Rectal smooth muscle tissue (tissue), 1 donor: ENCODE results near the gene MAN1C1.
A peak's percentile ranks its signal among the peaks of the same experiment; 100 is the strongest.

Source experiments
- H3K27ac ChIP-seq: one replicate; pipeline ENCODE4 v1.7.0; 2013; ENCODE audit warnings: low read depth, low read length, inconsistent platforms
- H3K27me3 ChIP-seq: one replicate; pipeline ENCODE4 v1.7.0; 2013; ENCODE audit warnings: low read length; ENCODE audit not compliant: control insufficient read depth, insufficient read depth
- H3K36me3 ChIP-seq: one replicate; pipeline ENCODE4 v1.7.0; 2013; ENCODE audit warnings: low read length; ENCODE audit not compliant: control insufficient read depth, insufficient read depth
- H3K4me1 ChIP-seq: one replicate; pipeline ENCODE4 v1.7.0; 2013; ENCODE audit warnings: low read length; ENCODE audit not compliant: control insufficient read depth, insufficient read depth
- H3K4me3 ChIP-seq: one replicate; pipeline ENCODE4 v1.7.0; 2013; ENCODE audit warnings: low read length
- H3K9ac ChIP-seq: one replicate; pipeline ENCODE4 v1.7.0; 2013; ENCODE audit warnings: low read length

Gene MAN1C1

DNA sequence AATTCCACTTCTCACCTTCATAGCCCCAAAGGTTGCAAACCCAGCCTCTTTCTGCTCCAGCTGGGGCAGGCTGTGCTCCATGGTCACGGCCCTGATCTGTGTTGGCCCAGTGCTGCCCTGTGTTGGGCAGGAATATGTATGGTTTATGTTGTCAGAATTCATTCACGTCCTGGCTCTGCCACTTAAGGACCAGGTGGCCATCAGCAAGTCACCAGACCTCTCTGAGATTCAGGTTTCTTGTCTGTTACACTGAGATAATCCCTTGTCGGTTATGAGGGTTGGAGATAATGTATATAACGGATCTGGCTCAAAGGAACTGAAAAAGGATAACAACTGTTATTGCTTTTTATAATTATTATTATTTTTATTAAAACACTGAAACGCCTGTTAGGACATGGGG, 144.3 kb downstream of the MAN1C1 start:
- Histone ChIP-seq H3K27ac (no peak overlapping the region), H3K36me3 (peaks cover 2% of the 10 kb centered on the region)

DNA sequence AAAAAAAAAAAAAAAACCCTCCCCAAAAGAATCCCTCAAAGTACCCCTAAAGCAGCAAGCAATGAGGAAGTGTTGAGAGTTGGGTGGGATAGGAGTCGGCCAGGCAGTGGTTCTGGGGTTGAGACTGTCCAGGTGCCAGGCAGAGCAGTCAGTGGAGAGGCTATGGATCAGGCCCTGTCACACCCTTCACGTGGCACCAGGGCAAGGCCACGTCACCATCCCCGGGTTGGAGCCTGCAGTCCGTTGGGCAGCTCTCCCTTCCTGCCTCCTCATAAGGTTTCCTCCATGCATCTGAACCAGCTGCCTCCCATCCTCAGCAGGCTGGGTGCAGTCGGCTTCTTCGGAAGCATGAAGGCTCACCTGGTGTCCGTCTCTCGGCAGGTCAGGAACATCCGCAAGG, 146.9 kb downstream of the MAN1C1 start:
- Histone ChIP-seq H3K9ac (no peak overlapping the region), H3K27me3 (no peaks in the 10 kb centered on the region), H3K4me1 (no peaks in the 10 kb centered on the region), H3K36me3 (peaks cover 2% of the 10 kb centered on the region), H3K4me3 (no peak overlapping the region), H3K27ac (no peak overlapping the region)

More for the DNA sequence above, 144.3 kb downstream of the MAN1C1 start:
- no peaks in the 10 kb centered on the region for H3K4me1 ChIP-seq
- H3K27me3 ChIP-seq: no peaks in the 10 kb centered on the region
- H3K4me3 ChIP-seq: no peak overlapping the region
- H3K9ac ChIP-seq: no peak overlapping the region

DNA sequence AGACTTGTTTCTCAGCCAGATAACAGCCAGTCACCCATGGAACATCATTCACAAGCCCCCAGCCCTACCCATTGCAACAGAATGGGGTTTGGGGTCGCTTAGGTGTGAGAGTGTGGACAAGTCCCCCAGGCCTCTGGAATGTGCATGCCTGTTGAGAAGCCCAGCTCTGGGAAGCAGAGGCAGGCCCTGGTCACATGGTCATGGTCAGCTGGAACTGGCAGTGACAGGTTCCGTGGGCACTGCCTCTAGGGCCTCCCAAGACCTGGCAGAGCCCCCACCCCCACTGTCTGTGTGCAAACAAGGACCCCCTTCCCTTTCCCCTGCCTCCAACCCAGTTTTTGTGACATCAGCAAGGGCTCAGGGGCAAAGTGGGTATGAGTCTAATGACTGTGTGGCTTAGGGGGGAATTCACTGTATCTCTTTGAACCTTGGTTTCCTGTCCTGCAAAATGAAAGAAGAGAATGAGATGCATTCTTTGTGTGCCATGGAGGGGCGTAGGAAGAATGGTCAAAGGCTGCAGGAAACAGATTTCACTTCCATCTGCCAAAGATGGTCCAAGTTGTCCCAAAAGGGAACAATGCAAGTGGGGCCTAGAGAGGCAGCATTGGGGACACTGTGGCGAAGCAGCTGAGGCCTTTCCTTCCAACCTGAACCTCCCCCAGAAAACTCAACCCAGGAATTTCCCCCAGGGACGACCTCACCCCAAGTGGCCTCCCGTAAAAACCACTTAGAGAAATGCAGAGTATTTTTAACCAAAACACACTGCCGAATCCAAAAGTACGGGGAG, 148.7 kb downstream of the MAN1C1 start:
- Histone ChIP-seq H3K27ac (no peak overlapping the region), H3K4me1 (no peaks in the 10 kb centered on the region), H3K4me3 (no peak overlapping the region), H3K36me3 (peaks cover 2% of the 10 kb centered on the region), H3K9ac (no peak overlapping the region), H3K27me3 (no peaks in the 10 kb centered on the region)

DNA sequence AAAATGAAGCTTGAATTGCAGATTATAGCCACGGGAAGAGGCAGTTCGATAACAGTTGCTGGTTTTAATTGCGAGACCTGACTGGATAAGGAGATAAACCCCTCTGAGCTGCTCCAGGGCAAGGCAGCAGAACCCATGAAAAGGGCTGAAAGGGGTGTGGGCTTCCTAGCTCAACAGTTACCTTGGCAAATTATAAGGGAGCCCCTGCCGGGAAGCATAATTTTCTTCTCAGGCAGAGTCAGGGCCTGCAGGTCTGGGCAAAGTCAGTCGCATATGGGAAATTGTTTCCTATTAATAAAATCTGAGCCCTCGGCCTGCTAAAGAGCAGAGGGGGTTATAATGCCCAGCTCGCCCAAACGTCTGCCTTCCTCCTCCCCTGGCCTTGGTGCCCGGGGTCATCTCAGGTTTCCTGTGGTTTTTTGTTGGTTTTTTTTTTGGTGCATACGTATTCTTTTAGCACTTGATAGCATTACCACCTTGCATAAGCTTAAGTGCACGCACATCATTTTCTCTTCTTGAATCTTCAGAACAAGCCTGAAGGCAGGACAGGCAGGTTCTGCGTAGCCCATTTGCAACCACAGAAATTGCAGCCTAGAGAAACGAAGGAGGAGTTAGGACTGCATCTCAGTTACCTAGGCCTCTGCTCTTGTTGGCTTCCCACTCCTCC, 149.5 kb downstream of the MAN1C1 start:
- no peaks in the 10 kb centered on the region for H3K27me3 ChIP-seq
- H3K36me3 ChIP-seq: peaks cover 2% of the 10 kb centered on the region
- H3K4me1 ChIP-seq: no peaks in the 10 kb centered on the region
- H3K9ac ChIP-seq: no peak overlapping the region
- no peak overlapping the region for H3K4me3 ChIP-seq
- no peak overlapping the region for H3K27ac ChIP-seq

DNA sequence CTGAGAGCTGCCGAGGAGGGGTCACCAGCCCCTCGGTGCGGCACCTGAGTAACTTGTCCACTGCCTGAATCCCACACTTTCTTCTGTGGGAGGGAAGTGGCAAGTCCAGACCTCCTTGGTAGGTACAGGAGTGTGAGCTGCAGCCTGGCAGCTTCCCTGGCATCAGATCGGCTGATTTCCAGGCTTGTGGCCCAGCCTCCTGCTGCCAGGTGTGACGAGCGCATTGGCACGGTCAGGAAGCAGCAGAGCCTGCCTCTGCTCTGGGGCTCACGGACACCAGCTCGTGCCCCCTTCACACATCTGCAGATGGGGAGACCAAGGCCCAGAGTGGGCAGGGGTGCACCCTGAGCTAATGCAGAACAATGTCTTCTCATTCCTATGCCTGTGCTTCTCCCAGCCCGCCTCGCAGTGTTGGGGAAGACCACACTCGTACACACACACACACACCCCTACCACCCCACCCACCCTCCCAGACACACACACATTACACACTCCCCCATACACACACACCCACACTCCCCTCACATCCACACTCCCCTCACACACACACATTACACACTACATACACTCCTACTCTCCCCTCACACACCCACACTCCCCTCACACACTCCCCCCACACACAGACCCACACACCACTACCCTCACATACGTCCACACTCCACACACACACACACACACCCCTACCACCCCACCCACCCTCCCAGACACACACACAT, 150.3 kb downstream of the MAN1C1 start:
- no peak overlapping the region for H3K4me3 ChIP-seq
- H3K4me1 ChIP-seq: no peaks in the 10 kb centered on the region
- no peaks in the 10 kb centered on the region for H3K27me3 ChIP-seq
- no peak overlapping the region for H3K9ac ChIP-seq
- H3K36me3 ChIP-seq: peaks cover 2% of the 10 kb centered on the region
- H3K27ac ChIP-seq: no peak overlapping the region

DNA sequence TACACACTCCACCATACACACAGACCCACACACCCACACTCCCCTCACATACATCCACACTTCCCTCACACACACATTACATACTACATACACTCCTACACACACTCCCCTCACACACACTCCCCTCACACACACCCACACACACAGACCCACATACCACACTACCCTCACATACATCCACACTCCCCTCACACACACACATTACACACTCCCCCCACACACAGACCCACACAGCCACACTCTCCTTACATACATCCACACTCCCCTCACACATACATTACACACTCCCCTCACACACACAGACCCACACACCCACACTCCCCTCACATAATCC, 150.8 kb downstream of the MAN1C1 start:
- no peak overlapping the region for H3K9ac ChIP-seq
- H3K36me3 ChIP-seq: peaks cover 2% of the 10 kb centered on the region
- no peaks in the 10 kb centered on the region for H3K27me3 ChIP-seq
- H3K4me3 ChIP-seq: no peak overlapping the region
- no peak overlapping the region for H3K27ac ChIP-seq
- H3K4me1 ChIP-seq: no peaks in the 10 kb centered on the region

DNA sequence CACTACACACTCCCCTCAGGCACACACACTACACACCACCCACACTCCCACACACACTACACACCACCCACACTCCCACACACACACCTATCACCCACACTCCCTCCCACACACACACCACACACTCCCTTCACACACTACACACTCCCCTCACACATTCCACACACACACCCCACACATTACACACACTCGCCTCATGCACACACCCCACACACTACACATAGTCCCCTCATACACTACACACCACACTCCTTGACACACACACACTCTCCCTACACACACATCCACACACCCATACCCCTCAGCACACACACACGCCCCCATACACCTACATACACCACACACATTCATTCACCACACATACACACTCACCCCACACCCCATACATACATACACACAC, 152.4 kb downstream of the MAN1C1 start:
- H3K4me1 ChIP-seq: no peaks in the 10 kb centered on the region
- H3K4me3 ChIP-seq: no peak overlapping the region
- peaks cover under 1% of the 10 kb centered on the region for H3K36me3 ChIP-seq
- no peak overlapping the region for H3K27ac ChIP-seq
- no peak overlapping the region for H3K9ac ChIP-seq
- H3K27me3 ChIP-seq: no peaks in the 10 kb centered on the region

DNA sequence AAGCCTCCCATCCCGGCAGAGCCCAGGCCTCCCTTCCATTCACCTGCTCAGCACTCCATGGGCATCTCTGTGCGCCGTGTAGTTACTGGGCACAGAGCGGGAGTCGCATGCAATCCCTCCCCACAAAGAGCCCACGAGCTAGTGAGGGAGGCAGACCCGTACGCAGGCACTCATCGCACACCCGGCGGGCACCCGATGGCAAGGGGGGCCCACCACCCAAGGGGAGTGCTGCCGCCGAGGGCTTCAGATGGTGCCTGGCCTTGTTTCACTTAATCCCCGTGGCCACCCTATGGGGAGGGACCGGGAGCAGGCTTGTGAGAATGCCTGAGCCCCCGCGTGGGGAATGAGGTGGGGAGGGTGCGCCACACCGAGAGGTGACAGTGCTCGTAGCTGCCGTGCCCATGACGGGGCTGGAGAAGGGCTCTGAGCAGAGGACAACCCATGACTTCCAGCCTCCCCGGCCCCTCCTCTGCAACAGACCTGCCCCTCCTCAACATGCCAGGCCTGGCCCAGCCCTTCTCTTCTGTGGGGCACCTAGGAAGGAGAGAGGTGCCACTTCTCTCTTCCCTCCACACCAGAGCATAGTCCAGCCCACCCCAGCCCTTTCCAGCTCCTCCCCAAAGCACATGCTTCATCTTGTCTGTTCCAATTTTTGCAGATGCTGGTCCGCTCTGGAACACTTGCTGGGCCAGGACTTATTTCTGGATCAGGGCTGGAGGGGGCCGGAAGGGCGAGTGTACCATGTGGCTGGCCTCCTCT, 153.2 kb downstream of the MAN1C1 start:
- Histone ChIP-seq H3K27ac (no peak overlapping the region), H3K9ac (no peak overlapping the region), H3K27me3 (no peaks in the 10 kb centered on the region), H3K4me3 (no peak overlapping the region), H3K4me1 (no peaks in the 10 kb centered on the region), H3K36me3 (no peaks in the 10 kb centered on the region)

DNA sequence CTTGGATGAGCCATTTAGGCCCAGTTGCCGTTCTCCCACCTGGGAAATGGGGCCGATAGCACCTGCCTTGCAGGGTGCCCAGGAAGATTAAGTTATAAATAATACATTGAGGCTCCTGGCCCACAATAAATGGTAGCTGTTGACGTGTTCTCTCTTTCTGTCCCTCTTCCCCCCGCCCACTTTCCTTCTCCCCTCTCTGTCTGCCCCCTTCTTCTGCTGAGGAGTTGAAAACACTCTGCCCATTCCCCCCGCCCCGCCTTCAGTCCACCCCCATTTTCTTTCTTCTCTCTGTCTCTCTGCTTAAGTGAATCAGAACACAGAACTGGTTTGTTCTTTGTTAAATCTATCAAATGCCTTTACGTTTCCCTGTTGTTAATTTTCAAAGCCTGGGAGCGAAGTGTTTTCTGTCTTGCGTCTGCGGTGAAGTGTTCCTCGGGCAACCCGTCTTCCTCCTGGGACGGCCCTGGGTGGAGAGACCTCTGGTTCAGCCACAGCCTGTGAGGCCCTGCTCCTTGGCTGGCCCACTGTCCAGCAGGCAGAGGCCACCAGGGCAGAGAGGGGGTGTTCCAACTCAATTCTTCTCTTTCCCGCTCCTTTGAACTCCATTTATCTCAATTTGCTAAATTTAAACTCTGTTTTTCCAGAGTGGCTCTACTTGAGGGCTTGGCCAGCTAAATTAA, 154.1 kb downstream of the MAN1C1 start:
- Histone ChIP-seq H3K27ac (peak overlapping the region; percentile 12), H3K4me3 (no peak overlapping the region), H3K4me1 (no peaks in the 10 kb centered on the region), H3K36me3 (no peaks in the 10 kb centered on the region), H3K9ac (no peak overlapping the region), H3K27me3 (no peaks in the 10 kb centered on the region)

DNA sequence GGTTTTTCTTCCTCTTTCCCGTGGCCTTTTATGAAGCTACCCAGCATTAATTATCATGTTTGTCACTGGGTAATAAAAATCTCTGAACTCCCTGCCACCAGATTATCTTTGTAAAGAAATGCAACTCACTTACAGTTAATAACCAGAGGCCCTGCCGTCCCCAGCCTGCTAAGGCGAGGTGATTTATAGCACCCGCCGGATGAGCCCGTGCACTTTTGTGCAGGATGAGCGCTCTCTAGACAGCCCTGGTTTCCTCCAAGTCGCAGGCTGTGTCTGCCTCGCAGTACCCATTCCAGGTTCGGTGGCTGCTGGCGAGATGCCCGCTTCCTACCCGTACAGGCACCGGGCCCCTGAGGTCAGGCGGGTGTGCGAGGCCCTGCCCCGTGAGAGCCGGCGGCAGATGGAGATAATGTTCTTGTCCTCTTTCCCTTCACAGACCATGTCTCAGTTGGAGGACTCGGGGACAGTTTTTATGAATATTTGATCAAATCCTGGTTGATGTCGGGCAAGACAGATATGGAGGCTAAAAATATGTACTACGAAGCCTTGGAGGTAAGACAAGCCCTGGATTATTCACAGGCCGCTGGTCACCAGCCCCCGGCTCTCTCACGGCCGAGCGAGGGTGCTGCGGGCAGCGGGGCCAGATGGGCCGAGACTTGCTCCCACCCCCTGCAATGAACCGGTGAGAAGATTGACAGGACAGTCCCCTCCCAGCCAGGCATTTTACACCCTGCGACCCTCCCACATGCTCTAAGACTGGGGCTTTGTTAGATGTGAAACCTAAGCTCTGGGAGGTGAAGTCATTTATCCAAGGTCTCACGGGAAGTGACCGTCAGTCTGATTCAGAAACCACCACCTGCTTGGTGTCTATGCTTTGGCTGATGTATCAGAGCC, 154.9 kb downstream of the MAN1C1 start:
- H3K9ac ChIP-seq: no peak overlapping the region
- no peaks in the 10 kb centered on the region for H3K4me1 ChIP-seq
- no peaks in the 10 kb centered on the region for H3K36me3 ChIP-seq
- peak overlapping the region; percentile 12 for H3K27ac ChIP-seq
- no peak overlapping the region for H3K4me3 ChIP-seq
- H3K27me3 ChIP-seq: no peaks in the 10 kb centered on the region

DNA sequence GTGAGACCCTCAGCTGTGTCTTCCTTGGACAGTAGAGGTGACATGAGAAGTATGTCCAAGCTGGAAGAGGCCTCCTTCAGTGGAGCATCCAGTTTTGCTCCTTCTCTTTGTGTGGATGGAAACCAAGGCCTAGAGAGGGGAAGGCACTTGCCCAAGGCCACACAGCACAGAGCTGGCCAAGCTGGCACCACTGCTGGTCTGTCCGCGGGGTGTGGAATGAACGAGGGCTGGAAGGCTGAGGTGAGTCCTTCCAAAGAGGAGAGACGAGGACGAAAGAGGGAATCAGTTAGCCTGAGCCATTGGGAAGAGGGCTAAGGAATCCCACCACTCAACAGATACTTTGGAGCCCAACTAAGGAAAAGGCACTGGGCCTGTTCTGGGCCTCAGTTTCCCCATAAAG, 155.6 kb downstream of the MAN1C1 start:
- Histone ChIP-seq H3K4me1 (no peaks in the 10 kb centered on the region), H3K36me3 (no peaks in the 10 kb centered on the region), H3K4me3 (no peak overlapping the region), H3K27ac (no peak overlapping the region), H3K9ac (no peak overlapping the region), H3K27me3 (no peaks in the 10 kb centered on the region)
